ENCODE measurements around the gene GRK2.
"Not testable (repeated sequence)": the region's sequence is repeated elsewhere in the genome, so short reads cannot be mapped to it uniquely, and the experiment has no call there.

GRK2 gene

DNA sequence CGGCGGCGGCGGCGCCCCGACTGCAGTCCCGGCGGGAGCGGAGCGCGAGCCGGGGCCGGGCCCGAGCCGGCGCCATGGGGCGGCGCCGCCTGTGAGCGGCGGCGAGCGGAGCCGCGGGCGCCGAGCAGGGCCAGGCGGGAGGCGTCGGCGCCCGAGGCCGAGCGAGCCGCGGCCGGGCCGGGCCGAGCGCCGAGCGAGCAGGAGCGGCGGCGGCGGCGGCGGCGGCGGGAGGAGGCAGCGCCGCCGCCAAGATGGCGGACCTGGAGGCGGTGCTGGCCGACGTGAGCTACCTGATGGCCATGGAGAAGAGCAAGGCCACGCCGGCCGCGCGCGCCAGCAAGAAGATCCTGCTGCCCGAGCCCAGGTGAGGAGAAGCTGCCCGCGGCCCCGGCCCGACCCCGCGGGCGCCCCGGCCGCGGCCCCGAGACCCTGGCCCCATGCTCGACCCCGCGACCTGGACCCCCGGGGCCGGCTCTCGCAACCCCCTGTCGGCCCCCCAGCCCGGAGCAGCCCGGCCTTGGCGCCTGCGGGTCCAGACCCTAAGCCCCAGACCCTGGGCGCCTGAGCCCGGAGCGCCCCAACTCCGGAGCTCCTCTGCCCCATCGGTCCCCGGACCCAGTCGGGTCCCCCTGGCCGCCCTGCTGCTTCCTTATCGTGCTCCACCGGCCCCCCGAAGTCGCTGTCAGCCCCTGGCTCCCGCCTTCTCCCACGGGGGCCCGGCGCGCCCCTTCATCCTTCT, at the start of gene GRK2:
Gene GRK2 (plus strand): TSS at position 25 of the 739 bp plus-strand sequence. CDS start 227 bp downstream, at position 252.
- no peak for DNase-seq (ENCODE audit: low read depth, low spot score)
- in situ Hi-C loops (cut with HindIII; ENCODE audit: low sequenced_read_pairs): no loop called here
- peak within 1 kb of the TSS; percentile 82 for H3K4me3 ChIP-seq (ENCODE audit: low read depth, low read length)
- TF ChIP-seq, protein P1, sequence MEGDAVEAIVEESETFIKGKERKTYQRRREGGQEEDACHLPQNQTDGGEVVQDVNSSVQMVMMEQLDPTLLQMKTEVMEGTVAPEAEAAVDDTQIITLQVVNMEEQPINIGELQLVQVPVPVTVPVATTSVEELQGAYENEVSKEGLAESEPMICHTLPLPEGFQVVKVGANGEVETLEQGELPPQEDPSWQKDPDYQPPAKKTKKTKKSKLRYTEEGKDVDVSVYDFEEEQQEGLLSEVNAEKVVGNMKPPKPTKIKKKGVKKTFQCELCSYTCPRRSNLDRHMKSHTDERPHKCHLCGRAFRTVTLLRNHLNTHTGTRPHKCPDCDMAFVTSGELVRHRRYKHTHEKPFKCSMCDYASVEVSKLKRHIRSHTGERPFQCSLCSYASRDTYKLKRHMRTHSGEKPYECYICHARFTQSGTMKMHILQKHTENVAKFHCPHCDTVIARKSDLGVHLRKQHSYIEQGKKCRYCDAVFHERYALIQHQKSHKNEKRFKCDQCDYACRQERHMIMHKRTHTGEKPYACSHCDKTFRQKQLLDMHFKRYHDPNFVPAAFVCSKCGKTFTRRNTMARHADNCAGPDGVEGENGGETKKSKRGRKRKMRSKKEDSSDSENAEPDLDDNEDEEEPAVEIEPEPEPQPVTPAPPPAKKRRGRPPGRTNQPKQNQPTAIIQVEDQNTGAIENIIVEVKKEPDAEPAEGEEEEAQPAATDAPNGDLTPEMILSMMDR (IDR thresholded peaks at IDR 0.05; ENCODE audit: low read depth, low read length): no peak

DNA sequence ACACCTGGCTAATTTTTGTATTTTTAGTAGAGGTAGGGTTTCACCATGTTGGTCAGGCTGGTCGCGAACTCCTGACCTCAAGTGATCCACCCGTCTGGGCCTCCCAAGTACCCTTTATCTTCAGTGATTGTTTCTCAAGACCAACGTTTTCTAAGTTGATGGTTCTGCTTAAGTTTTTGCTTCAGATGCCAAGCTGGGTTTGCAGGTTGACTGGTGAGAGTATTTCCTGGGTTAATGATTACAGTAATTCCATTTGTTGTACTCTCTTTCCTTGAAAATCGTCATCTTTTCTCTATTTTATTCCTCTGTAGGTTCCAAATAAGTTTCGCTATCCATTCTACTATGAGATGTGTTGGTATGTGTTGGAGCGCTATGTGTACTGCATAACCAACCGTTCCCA, 38.5 kb upstream of the GRK2 start:
- TF ChIP-seq, protein P1 (IDR thresholded peaks at IDR 0.05; ENCODE audit: low read depth, low read length): no peak
- DNase-seq (ENCODE audit: low read depth, low spot score): no peak
- no peak overlapping the region for H3K4me3 ChIP-seq (ENCODE audit: low read depth, low read length)
- in situ Hi-C loops (cut with HindIII; ENCODE audit: low sequenced_read_pairs): no loop called here

DNA sequence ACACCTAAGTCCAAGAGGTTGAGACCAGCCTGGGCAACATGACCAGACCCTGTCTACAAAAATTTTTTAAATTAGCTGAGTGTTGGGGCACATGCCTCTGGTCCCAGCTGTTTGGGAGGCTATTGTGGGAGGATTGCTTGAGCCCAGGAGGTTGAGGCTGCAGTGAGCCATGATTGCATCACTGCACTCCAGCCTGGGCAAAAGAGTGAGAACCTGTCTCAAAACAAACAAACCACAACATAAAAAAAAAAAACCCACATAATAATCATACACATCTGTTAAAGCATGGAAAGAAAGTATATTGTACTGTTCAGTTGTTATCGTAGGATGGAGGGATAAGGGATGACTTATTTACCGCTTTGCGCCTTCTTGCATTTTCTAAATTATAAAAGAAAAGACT, 35.9 kb upstream of the GRK2 start:
- in situ Hi-C loops (cut with HindIII; ENCODE audit: low sequenced_read_pairs): no loop called here
- peak; percentile 28 for DNase-seq (ENCODE audit: low read depth, low spot score)
- TF ChIP-seq, protein P1 (IDR thresholded peaks at IDR 0.05; ENCODE audit: low read depth, low read length): no peak
- no peak overlapping the region for H3K4me3 ChIP-seq (ENCODE audit: low read depth, low read length)

DNA sequence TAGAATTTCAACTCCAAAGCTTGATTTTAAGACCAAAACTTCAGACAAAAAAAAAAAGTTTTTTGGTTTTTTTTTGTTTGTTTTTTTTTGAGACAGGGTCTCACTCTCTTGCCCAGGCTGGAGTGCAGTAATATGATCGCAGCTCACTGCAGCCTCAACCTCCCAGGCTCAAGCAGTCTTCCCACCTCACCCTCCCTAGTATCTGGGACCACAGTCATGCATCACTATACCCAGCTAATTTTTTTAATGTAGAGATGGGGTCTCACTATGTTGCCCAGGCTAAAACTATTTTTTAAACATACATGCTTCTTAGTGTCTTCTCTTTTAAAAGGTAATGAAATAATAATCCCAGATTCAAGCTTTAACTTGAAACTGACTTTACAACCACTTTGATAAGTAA, 35.4 kb upstream of the GRK2 start:
- no peak for DNase-seq (ENCODE audit: low read depth, low spot score)
- TF ChIP-seq, protein P1 (IDR thresholded peaks at IDR 0.05; ENCODE audit: low read depth, low read length): no peak
- H3K4me3 ChIP-seq (ENCODE audit: low read depth, low read length): no peak overlapping the region
- in situ Hi-C loops (cut with HindIII; ENCODE audit: low sequenced_read_pairs): no loop called here

DNA sequence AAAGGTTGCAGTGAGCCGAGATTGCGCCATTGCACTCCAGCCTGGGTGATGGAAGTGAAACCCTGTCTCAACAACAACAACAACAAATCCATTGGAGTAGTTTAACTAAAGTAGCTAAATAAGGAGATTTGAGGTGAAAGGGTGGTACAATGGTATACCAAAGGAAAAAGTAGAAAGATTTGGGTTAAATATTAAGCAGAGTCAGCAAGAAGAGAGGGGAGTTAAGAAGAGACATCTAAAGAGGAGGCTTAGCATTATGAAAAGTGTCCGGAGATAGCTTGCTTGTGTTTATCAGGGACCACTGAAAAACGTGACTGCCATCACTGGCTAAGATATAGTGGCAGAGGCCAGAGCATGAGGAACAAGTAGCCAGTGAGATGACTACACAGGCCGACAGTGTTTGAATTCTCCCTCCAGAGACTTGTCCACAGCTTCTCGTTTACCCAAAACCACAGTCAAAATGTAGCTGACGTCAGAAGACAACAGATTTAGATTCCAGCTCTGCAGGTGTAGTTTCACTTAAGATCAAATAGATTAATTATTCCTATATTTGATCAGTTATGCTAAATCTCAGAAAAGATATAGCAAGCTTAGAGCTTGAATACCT, 32.6 kb upstream of the GRK2 start:
- H3K4me3 ChIP-seq (ENCODE audit: low read depth, low read length): no peak overlapping the region
- TF ChIP-seq, protein P1 (IDR thresholded peaks at IDR 0.05; ENCODE audit: low read depth, low read length): no peak
- in situ Hi-C loops (cut with HindIII; ENCODE audit: low sequenced_read_pairs): no loop called here
- no peak for DNase-seq (ENCODE audit: low read depth, low spot score)

DNA sequence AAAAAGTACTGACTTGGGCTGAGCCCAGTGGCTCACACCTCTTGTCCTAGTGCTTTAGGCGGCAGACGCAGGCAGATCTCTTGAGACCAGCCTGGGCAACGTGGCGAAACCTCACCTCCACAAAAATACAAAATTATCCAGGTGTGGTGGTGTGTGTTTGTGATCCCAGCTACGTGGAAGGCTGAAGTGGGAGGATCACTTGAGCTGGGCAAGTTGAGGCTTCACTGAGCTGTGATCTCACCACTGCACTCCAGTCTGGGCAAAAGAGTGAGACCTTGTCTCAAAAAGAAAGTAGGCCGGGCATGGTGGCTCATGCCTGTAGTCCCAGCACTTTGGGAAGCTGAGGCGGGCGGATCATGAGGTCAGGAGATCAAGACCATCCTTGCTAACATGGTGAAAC, 31.7 kb upstream of the GRK2 start:
- H3K4me3 ChIP-seq (ENCODE audit: low read depth, low read length); in situ Hi-C loops (cut with HindIII; ENCODE audit: low sequenced_read_pairs); DNase-seq (ENCODE audit: low read depth, low spot score): not testable (repeated sequence)

DNA sequence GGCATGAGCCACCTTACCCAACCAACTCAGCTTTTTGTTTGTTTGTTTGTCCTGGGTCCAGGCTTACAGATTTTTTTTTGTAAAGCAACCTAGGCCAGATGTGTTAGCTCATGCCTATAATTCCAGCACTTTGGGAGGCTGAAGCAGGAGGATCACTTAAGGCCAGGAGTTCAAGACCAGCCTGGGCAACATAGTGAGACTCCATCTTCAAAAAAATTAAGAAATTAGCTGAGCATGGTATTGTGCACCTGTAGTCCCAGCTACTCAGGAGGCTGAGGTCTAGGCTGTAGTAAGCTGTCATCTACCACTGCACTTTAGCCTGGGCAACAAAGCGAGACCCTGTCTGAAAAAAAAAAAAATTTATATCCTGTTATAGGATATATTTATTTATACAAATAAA, 28.7 kb upstream of the GRK2 start:
- in situ Hi-C loops (cut with HindIII; ENCODE audit: low sequenced_read_pairs): no loop called here
- DNase-seq (ENCODE audit: low read depth, low spot score): no peak
- H3K4me3 ChIP-seq (ENCODE audit: low read depth, low read length): no peak overlapping the region
- TF ChIP-seq, protein P1 (IDR thresholded peaks at IDR 0.05; ENCODE audit: low read depth, low read length): no peak

Measured in astrocyte of the spinal cord (primary cell).